T-helper 2 cell treated with Interferon-gamma antibody and Interleukin-4, amounts not matched to agents 5 μg/mL and 100 μg/mL, for 36 hours (primary cell): Measurements from ENCODE around the gene NUTM2G.
A peak's percentile ranks its signal among the peaks of the same experiment; 100 is the strongest.
"Not testable (repeated sequence)": the region's sequence is repeated elsewhere in the genome, so short reads cannot be mapped to it uniquely, and the experiment has no call there.

Experiments
- DNase-seq: peaks from one replicate; pipeline ENCODE4 v3.0.0; 2021; ENCODE audit warnings: low spot score
- H3K27ac Mint-ChIP-seq: one replicate; pipeline ENCODE4 v1.8.0; 2021; ENCODE audit warnings: mild to moderate bottlenecking, mixed read lengths
- H3K27me3 Mint-ChIP-seq: one replicate; pipeline ENCODE4 v1.8.0; 2021; ENCODE audit warnings: low read depth, mixed read lengths
- H3K36me3 Mint-ChIP-seq: one replicate; pipeline ENCODE4 v1.8.0; 2021; ENCODE audit warnings: low read depth, mixed read lengths
- H3K4me1 Mint-ChIP-seq: one replicate; pipeline ENCODE4 v1.8.0; 2021; ENCODE audit warnings: low read depth, mixed read lengths
- H3K4me3 Mint-ChIP-seq: one replicate; pipeline ENCODE4 v1.8.0; 2022; ENCODE audit warnings: mild to moderate bottlenecking, moderate library complexity, mixed read lengths
- H3K9me3 Mint-ChIP-seq: one replicate; pipeline ENCODE4 v1.8.0; 2021; ENCODE audit warnings: mixed read lengths

Gene NUTM2G

GRCh38 chr9:96934097-96934496, 5.5 kb downstream of the NUTM2G start:
- not testable (repeated sequence) for H3K4me3 Mint-ChIP-seq, H3K4me1 Mint-ChIP-seq, H3K36me3 Mint-ChIP-seq, DNase-seq, H3K9me3 Mint-ChIP-seq, H3K27me3 Mint-ChIP-seq, H3K27ac Mint-ChIP-seq

- not testable (repeated sequence) for H3K36me3 Mint-ChIP-seq, H3K27me3 Mint-ChIP-seq, DNase-seq, H3K27ac Mint-ChIP-seq, H3K4me1 Mint-ChIP-seq, H3K4me3 Mint-ChIP-seq, H3K9me3 Mint-ChIP-seq
Observed at GRCh38 chr9:96934706-96935105, 6.1 kb downstream of the NUTM2G start.

GRCh38 chr9:96935401-96935800, 6.8 kb downstream of the NUTM2G start:
- not testable (repeated sequence) for H3K27ac Mint-ChIP-seq, H3K27me3 Mint-ChIP-seq, H3K4me3 Mint-ChIP-seq

GRCh38 chr9:96937442-96937841, 8.8 kb downstream of the NUTM2G start:
- not testable (repeated sequence) for H3K36me3 Mint-ChIP-seq, H3K27ac Mint-ChIP-seq, H3K4me1 Mint-ChIP-seq, DNase-seq, H3K9me3 Mint-ChIP-seq, H3K27me3 Mint-ChIP-seq, H3K4me3 Mint-ChIP-seq

More at GRCh38 chr9:96935401-96935800, 6.8 kb downstream of the NUTM2G start:
- H3K4me1 Mint-ChIP-seq, H3K9me3 Mint-ChIP-seq, H3K36me3 Mint-ChIP-seq, DNase-seq: not testable (repeated sequence)

GRCh38 chr9:96938957-96939665, 10.5 kb downstream of the NUTM2G start:
- not testable (repeated sequence) for H3K4me1 Mint-ChIP-seq, H3K36me3 Mint-ChIP-seq, H3K9me3 Mint-ChIP-seq, H3K4me3 Mint-ChIP-seq, H3K27me3 Mint-ChIP-seq, H3K27ac Mint-ChIP-seq, DNase-seq

GRCh38 chr9:96940982-96941381, 12.3 kb downstream of the NUTM2G start:
- not testable (repeated sequence) for H3K9me3 Mint-ChIP-seq, H3K4me1 Mint-ChIP-seq, H3K36me3 Mint-ChIP-seq, H3K27ac Mint-ChIP-seq, DNase-seq, H3K27me3 Mint-ChIP-seq, H3K4me3 Mint-ChIP-seq

- DNase-seq, H3K4me1 Mint-ChIP-seq, H3K27ac Mint-ChIP-seq, H3K4me3 Mint-ChIP-seq, H3K9me3 Mint-ChIP-seq, H3K27me3 Mint-ChIP-seq, H3K36me3 Mint-ChIP-seq: not testable (repeated sequence)
Observed at GRCh38 chr9:96941628-96942027, 13.0 kb downstream of the NUTM2G start.

- DNase-seq, H3K27me3 Mint-ChIP-seq, H3K4me1 Mint-ChIP-seq, H3K4me3 Mint-ChIP-seq, H3K36me3 Mint-ChIP-seq, H3K9me3 Mint-ChIP-seq, H3K27ac Mint-ChIP-seq: not testable (repeated sequence)
Observed at GRCh38 chr9:96942181-96942580, 13.5 kb downstream of the NUTM2G start.

GRCh38 chr9:96949346-96949745, 20.7 kb downstream of the NUTM2G start:
- H3K36me3 Mint-ChIP-seq, H3K4me3 Mint-ChIP-seq, H3K9me3 Mint-ChIP-seq, H3K4me1 Mint-ChIP-seq, H3K27me3 Mint-ChIP-seq, H3K27ac Mint-ChIP-seq, DNase-seq: not testable (repeated sequence)

GRCh38 chr9:96950539-96950938, 21.9 kb downstream of the NUTM2G start:
- H3K27ac Mint-ChIP-seq, result not testable (repeated sequence)

GRCh38 chr9:96967591-96967990, 38.9 kb downstream of the NUTM2G start:
- DNase-seq, result not testable (repeated sequence)

More at GRCh38 chr9:96950539-96950938, 21.9 kb downstream of the NUTM2G start:
- H3K36me3 Mint-ChIP-seq, H3K27me3 Mint-ChIP-seq, H3K4me3 Mint-ChIP-seq, H3K9me3 Mint-ChIP-seq, H3K4me1 Mint-ChIP-seq, DNase-seq: not testable (repeated sequence)

GRCh38 chr9:96972552-96972951, 43.9 kb downstream of the NUTM2G start:
- H3K27ac Mint-ChIP-seq, result peak overlapping the region; percentile 34
- not testable (repeated sequence) for H3K36me3 Mint-ChIP-seq, H3K27me3 Mint-ChIP-seq, H3K4me3 Mint-ChIP-seq, H3K9me3 Mint-ChIP-seq, DNase-seq
- H3K4me1 Mint-ChIP-seq, result peaks cover 11% of the 10 kb centered on the region

More at GRCh38 chr9:96967591-96967990, 38.9 kb downstream of the NUTM2G start:
- not testable (repeated sequence) for H3K27ac Mint-ChIP-seq, H3K4me1 Mint-ChIP-seq, H3K4me3 Mint-ChIP-seq, H3K27me3 Mint-ChIP-seq, H3K9me3 Mint-ChIP-seq
- H3K36me3 Mint-ChIP-seq, result peaks cover 10% of the 10 kb centered on the region

GRCh38 chr9:96974037-96974436, 45.4 kb downstream of the NUTM2G start:
- H3K4me3 Mint-ChIP-seq, H3K9me3 Mint-ChIP-seq, H3K27me3 Mint-ChIP-seq, H3K4me1 Mint-ChIP-seq, H3K36me3 Mint-ChIP-seq, H3K27ac Mint-ChIP-seq, DNase-seq: not testable (repeated sequence)

GRCh38 chr9:96983496-96984122, 55.0 kb downstream of the NUTM2G start:
- H3K27ac Mint-ChIP-seq, H3K36me3 Mint-ChIP-seq, DNase-seq, H3K27me3 Mint-ChIP-seq, H3K4me1 Mint-ChIP-seq, H3K4me3 Mint-ChIP-seq, H3K9me3 Mint-ChIP-seq: not testable (repeated sequence)

GRCh38 chr9:96984139-96984538, 55.5 kb downstream of the NUTM2G start:
- H3K27me3 Mint-ChIP-seq, H3K27ac Mint-ChIP-seq, H3K9me3 Mint-ChIP-seq, H3K36me3 Mint-ChIP-seq, DNase-seq, H3K4me3 Mint-ChIP-seq, H3K4me1 Mint-ChIP-seq: not testable (repeated sequence)
